Transverse colon (tissue), 4 donors: ENCODE data around the gene PPP6R2.

Experiments
- CTCF ChIP-seq, 5 experiments: fragments of 200-600 bp in 3 of 5; fragments of 450-650 bp in 2 of 5; sonication (generic) in 3 of 5; IDR thresholded peaks; 1 replicate in 2 of 5; 2 replicates in 3 of 5; pipeline ENCODE4 v1.5.1; 2016 to 2017; ENCODE audit warnings: antibody characterized with exemption in 5 of 5, inconsistent platforms in 3 of 5, mild to moderate bottlenecking in 2 of 5, moderate library complexity in 1 of 5
- EP300 ChIP-seq: sonication (generic); formaldehyde crosslinking; IDR thresholded peaks from one replicate; pipeline ENCODE4 v1.6.1; 2017; ENCODE audit warnings: antibody characterized with exemption, low read depth
- POLR2A ChIP-seq: fragments of 450-650 bp; IDR thresholded peaks from one replicate; pipeline ENCODE4 v1.6.1; 2016; ENCODE audit warnings: antibody characterized with exemption, mild to moderate bottlenecking, moderate library complexity
- POLR2AphosphoS5 ChIP-seq, 3 donors: sonication (generic); formaldehyde crosslinking; IDR thresholded peaks; one replicate each; pipeline ENCODE4 v1.6.1; 2016; ENCODE audit warnings: antibody characterized with exemption in 3 of 3

GRCh38 chr22:50414476-50415248 is 71.5 kb downstream of the PPP6R2 start:
- TF ChIP-seq CTCF (IDR thresholded peaks at IDR 0.05) (no peak), EP300 (no peak), POLR2AphosphoS5 (IDR thresholded peaks at IDR 0.05) (no peak), POLR2A (no peak)
